Measurements from ENCODE around the gene BRD3OS. TPM values are rescaled to one million over a fixed set of nuclear protein-coding genes. Genes with fewer than 3 reads are reported as not detected.

The BRD3OS gene
- total RNA-seq, 1 experiment from 2014 or later = 31.5 TPM

GRCh38 chr9:134034215-134035040 is 9.1 kb downstream of the BRD3OS start:
- DNase-seq (ENCODE audit: low spot score) = no peak

- DNase-seq (ENCODE audit: low spot score) = no peak
Measured at GRCh38 chr9:134035041-134036039, 10.1 kb downstream of the BRD3OS start.

- DNase-seq (ENCODE audit: low spot score) = no peak
Measured at GRCh38 chr9:134036130-134036529, 10.8 kb downstream of the BRD3OS start.

DNA sequence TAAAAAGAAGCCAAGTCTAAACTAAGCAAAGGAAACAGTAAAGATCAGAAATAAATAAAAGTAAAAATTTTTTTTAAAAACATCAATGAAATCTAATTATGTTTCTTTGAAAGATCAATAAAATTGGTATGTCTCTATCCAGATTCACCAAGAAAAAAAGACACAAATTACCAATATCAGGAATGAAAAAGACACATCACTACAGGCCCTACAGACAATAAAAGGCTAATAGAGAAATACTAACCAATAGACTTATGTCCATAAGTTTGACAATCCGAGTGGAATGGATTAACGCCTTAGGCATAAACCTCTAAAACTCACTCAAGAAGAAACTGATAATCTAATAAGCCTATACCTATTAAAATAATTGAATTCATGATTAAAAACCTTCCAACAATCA is 12.4 kb downstream of the BRD3OS start:
- DNase-seq (ENCODE audit: low spot score) = no peak

DNA sequence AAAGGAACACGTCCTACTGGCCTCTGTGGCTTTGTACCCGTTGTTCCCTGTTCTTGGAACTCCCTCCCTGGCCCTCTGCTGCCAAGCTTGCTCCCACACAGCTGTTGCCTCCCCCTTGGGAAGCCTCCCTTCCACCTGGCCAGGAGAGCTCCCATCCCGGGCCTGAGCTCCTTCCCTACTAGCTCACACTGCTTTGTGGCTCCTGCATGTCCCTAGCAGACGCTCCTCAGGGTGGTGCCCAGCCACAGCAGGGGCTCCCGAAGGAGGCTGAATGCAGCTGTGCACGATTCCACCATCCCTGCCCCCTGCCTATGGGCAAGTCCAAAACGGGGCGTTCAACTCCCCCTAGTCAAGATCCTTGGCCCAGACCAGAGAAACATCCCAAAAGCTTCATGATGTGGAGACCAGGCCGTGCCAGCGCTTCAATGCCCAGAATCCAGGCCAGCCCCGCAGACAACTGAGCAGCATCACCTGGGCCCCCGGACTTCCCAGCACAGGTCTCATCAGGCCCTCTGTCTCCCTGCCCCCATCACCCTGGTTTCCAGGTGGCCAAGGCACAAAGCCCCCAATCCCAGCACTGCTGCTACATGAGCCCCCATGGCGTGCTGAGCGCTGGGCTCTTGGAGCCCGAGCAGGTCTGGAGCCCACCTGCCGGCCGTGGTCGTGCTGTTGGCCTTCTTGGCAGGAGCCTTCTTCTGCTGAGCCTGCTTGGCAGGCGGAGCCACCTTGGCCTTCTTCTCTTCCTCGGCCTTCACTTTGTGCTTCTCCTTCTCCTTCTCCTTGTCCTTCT is 14.3 kb downstream of the BRD3OS start:
- DNase-seq (ENCODE audit: low spot score) = no peak

- DNase-seq (ENCODE audit: low spot score) = no peak
Measured at GRCh38 chr9:134040176-134040565, 14.9 kb downstream of the BRD3OS start.

GRCh38 chr9:134040781-134041648 is 15.7 kb downstream of the BRD3OS start:
- no peak for DNase-seq (ENCODE audit: low spot score)

DNA sequence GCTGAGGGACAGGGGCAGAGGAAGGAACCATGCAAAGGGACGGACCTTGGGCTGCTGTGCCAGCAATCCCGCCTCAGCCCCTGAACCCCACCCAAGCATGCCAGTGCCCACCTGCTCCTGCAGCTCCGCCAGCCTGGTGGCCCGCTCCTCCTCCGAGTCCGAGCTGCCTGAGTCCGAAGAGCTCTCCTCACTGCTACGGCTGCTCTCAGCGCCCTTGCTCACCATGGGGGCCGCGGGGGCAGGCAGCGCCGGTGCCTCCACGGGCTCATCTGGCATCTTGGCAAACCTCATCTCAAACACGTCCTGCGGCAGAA is 16.3 kb downstream of the BRD3OS start:
- DNase-seq (ENCODE audit: low spot score) = no peak

DNA sequence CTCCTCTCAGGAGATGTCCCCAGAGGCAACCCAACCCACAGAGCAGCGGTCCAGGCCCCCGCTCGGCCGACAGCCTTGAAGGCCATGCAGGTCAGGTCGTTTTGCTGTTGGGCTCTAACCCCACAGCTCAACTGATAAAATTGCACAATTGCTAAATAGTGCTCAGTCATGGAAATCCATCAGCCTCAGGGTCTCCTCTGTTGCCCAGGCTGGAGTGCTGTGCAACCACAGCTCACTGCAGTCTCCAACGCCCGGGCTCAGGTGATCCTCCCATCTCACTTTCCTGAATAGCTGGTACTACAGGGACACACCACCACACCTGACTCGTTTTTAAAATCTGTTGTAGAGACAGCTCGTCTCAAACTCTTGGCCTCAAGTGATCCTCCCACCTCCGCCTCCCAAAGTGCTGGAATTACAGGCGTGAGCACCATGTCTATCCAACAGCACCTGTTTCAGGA is 18.3 kb downstream of the BRD3OS start:
- no peak for DNase-seq (ENCODE audit: low spot score)

GRCh38 chr9:134044944-134045343 is 19.7 kb downstream of the BRD3OS start:
- no peak for DNase-seq (ENCODE audit: low spot score)

DNA sequence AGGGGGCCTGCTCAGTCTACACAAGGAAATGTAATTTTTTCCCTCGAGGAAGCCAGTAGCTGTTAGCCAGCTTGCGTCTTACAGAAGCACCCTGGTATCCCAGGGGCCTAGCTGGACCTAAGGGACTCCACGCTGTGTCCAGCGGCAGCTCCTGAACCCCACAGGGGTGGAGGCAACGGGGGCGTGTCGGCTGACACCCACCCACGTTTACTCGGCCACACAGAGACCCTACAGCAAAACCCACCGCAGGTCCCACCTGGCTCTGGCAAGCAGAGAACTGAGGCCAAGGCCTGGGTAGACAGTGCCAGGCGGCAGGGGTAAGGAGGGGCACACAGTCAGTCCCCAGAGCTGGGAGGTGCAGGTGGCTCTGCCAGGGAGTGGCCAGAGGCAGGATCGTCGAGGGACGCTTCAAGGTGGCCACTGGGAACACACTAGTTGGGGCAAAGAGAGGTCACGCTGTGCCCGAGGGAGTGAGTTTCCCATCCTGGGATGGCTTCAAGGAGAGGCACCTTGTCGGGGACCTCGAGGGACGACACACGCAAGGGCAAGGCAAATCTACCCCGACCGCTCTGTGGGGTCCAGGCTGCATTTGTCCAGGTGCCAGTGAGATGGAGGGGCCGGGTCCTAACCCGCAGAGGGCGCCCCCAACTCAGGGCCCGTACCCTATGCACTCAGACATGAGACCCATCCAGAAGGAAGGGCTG is 20.7 kb downstream of the BRD3OS start:
- no peak for DNase-seq (ENCODE audit: low spot score)

GRCh38 chr9:134046894-134047681 is 21.8 kb downstream of the BRD3OS start:
- no peak for DNase-seq (ENCODE audit: low spot score)

DNA sequence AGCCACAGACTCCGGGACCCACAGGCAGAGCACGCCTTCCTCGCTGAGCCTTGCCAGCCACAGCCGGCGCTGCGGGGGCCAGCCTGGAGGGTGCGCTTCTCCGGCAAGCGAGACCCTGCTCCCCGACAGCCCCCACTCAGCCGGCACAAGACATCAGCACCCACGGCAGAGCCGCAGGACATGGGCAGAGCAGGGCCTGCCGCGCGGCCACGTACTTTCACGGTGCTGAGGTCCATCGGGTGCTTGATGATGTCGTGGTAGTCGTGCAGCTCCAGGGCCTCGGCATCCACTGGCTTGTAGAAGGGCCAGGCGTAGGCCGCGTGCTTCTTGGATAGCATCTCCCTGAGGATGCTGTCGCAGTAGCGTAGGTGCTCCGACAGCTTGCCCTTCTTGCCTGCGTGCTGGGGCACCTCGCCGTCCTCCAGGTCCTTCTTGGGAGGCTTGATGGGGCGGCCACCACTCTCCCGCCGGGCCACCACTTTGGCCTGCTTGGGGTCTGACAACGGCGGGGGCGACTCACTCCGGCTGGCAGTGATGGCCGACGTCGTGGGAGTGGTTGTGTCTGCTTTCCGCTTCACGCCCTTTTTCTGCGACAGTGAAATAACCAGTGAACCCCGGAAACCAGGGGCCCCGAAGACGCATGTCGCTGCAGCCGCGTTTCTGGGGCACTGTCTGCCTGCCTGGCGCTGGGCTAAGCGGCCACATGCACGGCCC is 22.7 kb downstream of the BRD3OS start:
- DNase-seq (ENCODE audit: low spot score) = no peak

GRCh38 chr9:134048582-134048968 is 23.3 kb downstream of the BRD3OS start:
- DNase-seq (ENCODE audit: low spot score) = no peak

GRCh38 chr9:134049236-134049635 is 24.0 kb downstream of the BRD3OS start:
- peak; percentile 15 for DNase-seq (ENCODE audit: low spot score)

GRCh38 chr9:134049772-134050588 is 24.7 kb downstream of the BRD3OS start:
- no peak for DNase-seq (ENCODE audit: low spot score)

GRCh38 chr9:134050726-134051125 is 25.4 kb downstream of the BRD3OS start:
- no peak for DNase-seq (ENCODE audit: low spot score)

- no peak for DNase-seq (ENCODE audit: low spot score)
Measured at GRCh38 chr9:134051319-134051718, 26.0 kb downstream of the BRD3OS start.

Measured in A172 (cell line).